AG10803 (cell line): ENCODE measurements around the gene SLC6A3.

Source experiments
- DNase-seq: peaks from one replicate; pipeline ENCODE4 v3.0.0; 2010; ENCODE audit warnings: low read depth
- H3K4me3 ChIP-seq: 2 replicates; pipeline ENCODE4 v1.5.1; 2011; ENCODE audit warnings: mild to moderate bottlenecking, low read length, control low read depth
- CTCF ChIP-seq: conservative IDR thresholded peaks from 2 replicates; pipeline ENCODE4 v1.5.1; 2011; ENCODE audit warnings: mild to moderate bottlenecking, low read length, control low read depth, inconsistent platforms

SLC6A3 gene

GRCh38 chr5:1343315-1343751 lies 101.9 kb downstream of the SLC6A3 start:
- H3K4me3 ChIP-seq = no peak overlapping the region

More at GRCh38 chr5:1343315-1343751, 101.9 kb downstream of the SLC6A3 start:
- no peak for TF ChIP-seq CTCF
- no peak for DNase-seq
